Pancreas (tissue), 10 donors: ENCODE results near the gene ELMOD1. TPM values are rescaled to one million over a fixed set of nuclear protein-coding genes. Genes with fewer than 3 reads are reported as not detected.

ENCODE experiments used
- ATAC-seq, 4 donors: fragments of 200-7000 bp; cut with Tn5 transposase; one replicate each; pipeline versions ENCODE4 v1.8.0 to v1.9.1; 2020; ENCODE audit warnings: mild to moderate bottlenecking in 4 of 4, moderate library complexity in 4 of 4
- DNase-seq, 6 donors: peaks; one replicate each; pipeline ENCODE4 v3.0.0-alpha.2; 2020
- FAIRE-seq: peaks from 2 replicates; lab custom pipeline; 2012; peaks lifted over from hg19 to GRCh38; lab: Jason Lieb, UNC
- H3K27ac ChIP-seq, 4 donors: fragments of 200-600 bp; sonication (generic); 1 replicate in 3 of 4; 2 replicates in 1 of 4; pipeline versions ENCODE4 v1.5.0 to v1.8.0; 2020
- H3K27me3 ChIP-seq, 4 donors: fragments of 200-600 bp; one replicate each; pipeline ENCODE4 v1.8.0; 2021
- H3K36me3 ChIP-seq, 3 donors: fragments of 200-600 bp; sonication (generic) in 1 of 3; one replicate each; pipeline versions ENCODE4 v1.5.0 to v1.8.0; 2020 to 2021
- H3K4me1 ChIP-seq, 3 donors: fragments of 200-600 bp; one replicate each; pipeline ENCODE4 v1.8.0; 2021
- H3K4me3 ChIP-seq, 4 donors: fragments of 200-600 bp; sonication (generic) in 2 of 4; one replicate each; pipeline versions ENCODE4 v1.5.0 to v1.8.0; 2020 to 2021
- H3K9me3 ChIP-seq, 4 donors: fragments of 200-600 bp; one replicate each; pipeline ENCODE4 v1.8.0; 2021
- CTCF ChIP-seq, 4 donors: fragments of 200-600 bp; sonication (generic) in 3 of 4; IDR thresholded peaks; one replicate each; pipeline versions ENCODE4 v1.5.0 to v1.8.0; 2021; ENCODE audit warnings: antibody characterized with exemption in 4 of 4
- WGBS, 2 donors: extraction: QIAGEN DNeasy Blood & Tissue Kit; methylation state at CpG; one replicate each; pipeline ENCODE4 v1.1.7; 2013; 5-methylcytosine and 5-hydroxymethylcytosine counted together
- intact Hi-C, 3 donors: fragments of 100-400 bp; cut with DNase I; formaldehyde crosslinking; loops; one replicate each; pipeline versions ENCODE4 v1.11.1 to v1.14.2; 2022
- polyA plus RNA-seq, 2 donors: library from polyadenylated mRNA; stranded (reverse); fragments of 200-250 nt; gene quantifications; one replicate each; pipeline ENCODE4 v1.2.3, GENCODE V29; 2013
- total RNA-seq, 6 donors: library from RNA; stranded (reverse); fragmentation: NEBNext Ultra II Directional in 4 of 6; extraction: Animal tissue kit (Norgen Biotek cat#: 25700) in 4 of 6; gene quantifications; one replicate each; pipeline versions ENCODE4 v1.2.1 to v1.2.4, GENCODE V29; 2021 to 2023
- donor health status: healthy with polysubstance abuse.
- donor health status: DM: no; HTN: no; CAD: no; lungs with moderate emphysema.
- donor health status: DM: no; HTN: no; CAD: no.
- donor health status: control.
- donor health status: control.
- donor health status: Bipolar disorder and iron deficiency.
- donor health status: DM: yes; HTN: yes; CAD: no.
- donor health status: DM: no; HTN: no; CAD: no.
- donor health status: DM: no; HTN: no; CAD: no.
- donor health status: DM: yes; HTN: yes; CAD: no.

Gene ELMOD1
- total and polyA plus RNA-seq, 8 donors, result 0.09 to 0.12 TPM; not detected in 6

- H3K27ac ChIP-seq, result no peak overlapping the region
- no peak overlapping the region for H3K4me3 ChIP-seq
- no peaks in the 10 kb centered on the region for H3K4me1 ChIP-seq
- TF ChIP-seq CTCF (IDR thresholded peaks at IDR 0.05), result no peak
- H3K9me3 ChIP-seq, result no peaks in the 10 kb centered on the region
- no peak for FAIRE-seq
- ATAC-seq, result no peak
- H3K36me3 ChIP-seq, result no peaks in the 10 kb centered on the region
- peaks cover 0 to 6% (median 0%) of the 10 kb centered on the region in 4 donors for H3K27me3 ChIP-seq
- intact Hi-C loops, result no loop called here
- DNase-seq, result no peak
- WGBS, 2 donors, result 66 to 74% methylated on average over 1 of the region's 1 CpG
Observed at GRCh38 chr11:107695446-107695845, 104.5 kb downstream of the ELMOD1 start.

- no peaks in the 10 kb centered on the region for H3K9me3 ChIP-seq
- no peaks in the 10 kb centered on the region for H3K36me3 ChIP-seq
- DNase-seq (no peak), FAIRE-seq (no peak), ATAC-seq (peak in 1 of 4 donors; percentile 55)
- TF ChIP-seq CTCF (IDR thresholded peaks at IDR 0.05), result no peak
- no peak overlapping the region for H3K27ac ChIP-seq
- intact Hi-C loops, result no loop called here
- 27 to 31% methylated on average over 1 of the region's 1 CpG for WGBS, 2 donors
- H3K27me3 ChIP-seq, result peaks cover 0 to 6% (median 0%) of the 10 kb centered on the region in 4 donors
- H3K4me3 ChIP-seq, result no peak overlapping the region
- no peaks in the 10 kb centered on the region for H3K4me1 ChIP-seq
Observed at GRCh38 chr11:107696140-107696539, 105.2 kb downstream of the ELMOD1 start.

- 60 to 78% methylated on average over 6 of the region's 6 CpGs for WGBS, 2 donors
- intact Hi-C loops, result no loop called here
- DNase-seq (no peak), ATAC-seq (no peak), FAIRE-seq (no peak)
- Histone ChIP-seq H3K27ac (no peak overlapping the region), H3K36me3 (no peaks in the 10 kb centered on the region), H3K27me3 (peaks cover 0 to 6% (median 0%) of the 10 kb centered on the region in 4 donors), H3K4me1 (no peaks in the 10 kb centered on the region), H3K9me3 (no peaks in the 10 kb centered on the region), H3K4me3 (no peak overlapping the region)
- no peak for TF ChIP-seq CTCF (IDR thresholded peaks at IDR 0.05)
Observed at GRCh38 chr11:107697291-107697690, 106.3 kb downstream of the ELMOD1 start.

GRCh38 chr11:107699371-107700285 lies 108.7 kb downstream of the ELMOD1 start:
- Histone ChIP-seq H3K36me3 (no peaks in the 10 kb centered on the region), H3K27ac (no peak overlapping the region), H3K27me3 (no peaks in the 10 kb centered on the region), H3K4me1 (no peaks in the 10 kb centered on the region), H3K4me3 (no peak overlapping the region), H3K9me3 (no peaks in the 10 kb centered on the region)
- no peak for FAIRE-seq
- WGBS, 2 donors, result 75 to 77% methylated on average over 15 of the region's 15 CpGs
- ATAC-seq, result no peak
- TF ChIP-seq CTCF (IDR thresholded peaks at IDR 0.05), result no peak
- intact Hi-C loops, result no loop called here
- no peak for DNase-seq
